GM23338 (cell line): ENCODE results near the gene IRF2BP1.

Source experiments
- CREB1 ChIP-seq: fragments of 250-450 bp; sonication (Bioruptor Pico); IDR thresholded peaks from 2 replicates; pipeline ENCODE4 v1.5.0; 2020; ENCODE audit warnings: low read depth, mild to moderate bottlenecking, moderate library complexity
- CTCF ChIP-seq, 2 experiments: fragments of 200-600 bp in 1 of 2; sonication (generic) in 1 of 2; conservative IDR thresholded peaks; 2 replicates each; pipeline versions ENCODE4 v1.5.1 to v1.6.1; 2016 to 2017; ENCODE audit warnings: antibody characterized with exemption in 2 of 2, low read depth in 2 of 2, mild to moderate bottlenecking in 2 of 2, moderate library complexity in 1 of 2
- ETS1 ChIP-seq: IDR thresholded peaks from 2 replicates; pipeline ENCODE4 v1.6.1; 2016; ENCODE audit warnings: antibody characterized with exemption
- EZH2 ChIP-seq: fragments of 200-600 bp; sonication (generic); IDR thresholded peaks from one replicate; pipeline ENCODE4 v1.8.0; 2017; ENCODE audit warnings: antibody characterized with exemption, mild to moderate bottlenecking, low read depth; ENCODE audit not compliant: unreplicated experiment
- JUNB ChIP-seq: IDR thresholded peaks from one replicate; pipeline ENCODE4 v1.6.1; 2016; ENCODE audit warnings: antibody characterized with exemption; ENCODE audit not compliant: unreplicated experiment
- POLR2AphosphoS5 ChIP-seq: IDR thresholded peaks from 2 replicates; pipeline ENCODE4 v1.6.1; 2016; ENCODE audit warnings: antibody characterized with exemption, low read depth

- TF ChIP-seq ETS1 (no peak), EZH2 (no peak), CTCF (conservative IDR thresholded peaks at IDR 0.05; ENCODE audit: low read depth in 2 of 2) (no peak), JUNB (no peak), POLR2AphosphoS5 (no peak), CREB1 (CRISPR knock-in tag) (no peak)
Observed at GRCh38 chr19:45901912-45902650, 16.1 kb upstream of the IRF2BP1 start, which contains the start of gene MYPOP.
